ENCODE measurements around the gene NOL12.

DNA sequence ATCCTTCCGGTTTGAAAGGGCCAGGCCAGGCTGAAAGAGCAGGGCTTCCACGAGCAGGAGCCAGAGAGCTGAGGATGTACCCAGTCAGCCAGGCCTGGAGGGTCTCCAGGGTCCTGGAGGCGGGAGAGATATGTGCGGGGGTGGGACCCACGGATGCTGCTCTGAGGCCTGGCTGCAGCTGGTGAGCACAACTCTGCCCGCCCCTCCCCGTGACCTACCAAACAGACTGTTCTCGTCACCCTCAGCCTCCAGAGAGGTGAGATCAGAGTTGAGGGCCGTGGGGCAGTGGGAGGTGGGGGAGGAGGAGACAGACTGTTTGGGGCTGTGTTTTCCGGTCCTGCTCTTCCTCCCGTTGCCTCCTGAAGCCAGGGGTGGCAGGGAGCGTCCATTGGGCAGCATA lies 52.9 kb downstream of the NOL12 start:
- no peak for TF ChIP-seq CTCF (IDR thresholded peaks at IDR 0.05; ENCODE audit: low read length)
- TF ChIP-seq EZH2 (IDR thresholded peaks at IDR 0.05; ENCODE audit: borderline replicate concordance, low read length): no peak
